GM21447 (cell line): ENCODE measurements around the gene GTF2IRD1.
"Not testable (repeated sequence)": the region's sequence is repeated elsewhere in the genome, so short reads cannot be mapped to it uniquely, and the experiment has no call there.

Source experiments
- ATAC-seq: cut with Tn5 transposase; IDR thresholded peaks from one replicate; pipeline ENCODE4 v1.9.1; 2021; ENCODE audit not compliant: unreplicated experiment

The GTF2IRD1 gene

GRCh38 chr7:74466196-74466813 lies 12.6 kb downstream of the GTF2IRD1 start:
- ATAC-seq = no peak

GRCh38 chr7:74467876-74468275 lies 14.2 kb downstream of the GTF2IRD1 start:
- no peak for ATAC-seq

GRCh38 chr7:74470504-74470903 lies 16.8 kb downstream of the GTF2IRD1 start:
- no peak for ATAC-seq

GRCh38 chr7:74473116-74473515 lies 19.4 kb downstream of the GTF2IRD1 start:
- no peak for ATAC-seq

- ATAC-seq = no peak
Observed at GRCh38 chr7:74474271-74474865, 20.7 kb downstream of the GTF2IRD1 start.

GRCh38 chr7:74475243-74475986 lies 21.7 kb downstream of the GTF2IRD1 start:
- ATAC-seq = no peak

- no peak for ATAC-seq
Observed at GRCh38 chr7:74475987-74476350, 22.3 kb downstream of the GTF2IRD1 start.

- no peak for ATAC-seq
Observed at GRCh38 chr7:74476626-74477025, 22.9 kb downstream of the GTF2IRD1 start.

GRCh38 chr7:74478671-74479065 lies 25.0 kb downstream of the GTF2IRD1 start:
- ATAC-seq = no peak

GRCh38 chr7:74479066-74479781 lies 25.5 kb downstream of the GTF2IRD1 start:
- ATAC-seq = no peak

GRCh38 chr7:74479961-74480829 lies 26.5 kb downstream of the GTF2IRD1 start:
- ATAC-seq = no peak

GRCh38 chr7:74480861-74481417 lies 27.2 kb downstream of the GTF2IRD1 start:
- no peak for ATAC-seq

- ATAC-seq = no peak
Observed at GRCh38 chr7:74481458-74482196, 27.9 kb downstream of the GTF2IRD1 start.

GRCh38 chr7:74482197-74482467 lies 28.4 kb downstream of the GTF2IRD1 start:
- no peak for ATAC-seq

GRCh38 chr7:74482629-74483401 lies 29.1 kb downstream of the GTF2IRD1 start:
- ATAC-seq = no peak

GRCh38 chr7:74483402-74484336 lies 30.0 kb downstream of the GTF2IRD1 start:
- no peak for ATAC-seq

GRCh38 chr7:74485611-74486010 lies 31.9 kb downstream of the GTF2IRD1 start:
- ATAC-seq = no peak

GRCh38 chr7:74488518-74489030 lies 34.9 kb downstream of the GTF2IRD1 start:
- not testable (repeated sequence) for ATAC-seq
